GM23338 (cell line): ENCODE data around the gene ASTL. TPM values are rescaled to one million over a fixed set of nuclear protein-coding genes. Genes with fewer than 3 reads are reported as not detected.

ENCODE experiments used
- ATAC-seq: fragments of 200-7000 bp; cut with Tn5 transposase; 3 replicates; pipeline ENCODE4 v1.9.1; 2020
- DNase-seq: peaks from one replicate; pipeline ENCODE4 v3.0.0-alpha.2; 2015; ENCODE audit warnings: low spot score
- H2AFZ ChIP-seq: fragments of 200-600 bp; sonication (generic); 2 replicates; pipeline ENCODE4 v1.8.0; 2016; ENCODE audit warnings: antibody characterized with exemption, mild to moderate bottlenecking, moderate library complexity
- H3F3A ChIP-seq: fragments of 200-600 bp; sonication (generic); replicated peaks from 2 replicates; pipeline ENCODE4 v1.8.0; 2017; ENCODE audit warnings: antibody characterized with exemption, mixed run types, low read depth
- H3K27ac ChIP-seq: fragments of 200-600 bp; sonication (generic); 2 replicates; pipeline ENCODE4 v1.6.1; 2016; ENCODE audit warnings: low read depth
- H3K27me3 ChIP-seq: fragments of 200-600 bp; sonication (generic); 2 replicates; pipeline ENCODE4 v1.8.0; 2016; ENCODE audit warnings: mild to moderate bottlenecking, mixed run types, moderate library complexity; ENCODE audit not compliant: insufficient read depth
- H3K36me3 ChIP-seq: fragments of 200-600 bp; sonication (generic); 2 replicates; pipeline ENCODE4 v1.8.0; 2016; ENCODE audit warnings: mild to moderate bottlenecking; ENCODE audit not compliant: insufficient read depth
- H3K4me1 ChIP-seq: fragments of 200-600 bp; sonication (generic); 2 replicates; pipeline ENCODE4 v1.8.0; 2016; ENCODE audit warnings: mild to moderate bottlenecking, moderate library complexity; ENCODE audit not compliant: insufficient read depth
- H3K4me2 ChIP-seq: fragments of 200-600 bp; sonication (generic); 2 replicates; pipeline ENCODE4 v1.7.1; 2017; ENCODE audit warnings: mixed run types
- H3K4me3 ChIP-seq: fragments of 200-600 bp; sonication (generic); 2 replicates; pipeline ENCODE4 v1.6.1; 2016; ENCODE audit warnings: mixed run types
- H3K79me2 ChIP-seq: fragments of 200-600 bp; sonication (generic); replicated peaks from 2 replicates; pipeline ENCODE4 v1.8.0; 2017; ENCODE audit warnings: mild to moderate bottlenecking; ENCODE audit not compliant: insufficient read depth
- H3K9me2 ChIP-seq: fragments of 200-600 bp; sonication (generic); 2 replicates; pipeline ENCODE4 v1.8.0; 2017; ENCODE audit not compliant: insufficient read depth
- H4K20me1 ChIP-seq: fragments of 200-600 bp; sonication (generic); replicated peaks from 2 replicates; pipeline ENCODE4 v1.8.0; 2017; ENCODE audit warnings: mild to moderate bottlenecking; ENCODE audit not compliant: insufficient read depth
- H3K27ac Mint-ChIP-seq: 2 replicates; pipeline ENCODE4 v1.8.0; 2020; ENCODE audit warnings: inconsistent platforms, mild to moderate bottlenecking, moderate library complexity, mixed read lengths
- H3K27me3 Mint-ChIP-seq: 3 replicates; pipeline ENCODE4 v1.8.0; 2022; ENCODE audit warnings: low read depth, mild to moderate bottlenecking, moderate library complexity, mixed read lengths, inconsistent platforms; ENCODE audit not compliant: insufficient read depth, poor library complexity
- H3K36me3 Mint-ChIP-seq: 3 replicates; pipeline ENCODE4 v1.8.0; 2021; ENCODE audit warnings: low read depth, mild to moderate bottlenecking, inconsistent platforms, moderate library complexity, mixed read lengths
- H3K4me1 Mint-ChIP-seq: 3 replicates; pipeline ENCODE4 v1.8.0; 2020; ENCODE audit warnings: mild to moderate bottlenecking, inconsistent platforms, mixed read lengths
- H3K4me3 Mint-ChIP-seq: 3 replicates; pipeline ENCODE4 v1.8.0; 2021; ENCODE audit warnings: moderate library complexity, mild to moderate bottlenecking, inconsistent platforms, mixed read lengths
- H3K9me3 Mint-ChIP-seq: 3 replicates; pipeline ENCODE4 v1.8.0; 2020; ENCODE audit warnings: moderate library complexity, mild to moderate bottlenecking, inconsistent platforms, mixed read lengths
- CREB1 ChIP-seq: fragments of 250-450 bp; sonication (Bioruptor Pico); IDR thresholded peaks from 2 replicates; pipeline ENCODE4 v1.5.0; 2020; ENCODE audit warnings: low read depth, mild to moderate bottlenecking, moderate library complexity
- CTCF ChIP-seq, 2 experiments: fragments of 200-600 bp in 1 of 2; sonication (generic) in 1 of 2; conservative IDR thresholded peaks; 2 replicates each; pipeline versions ENCODE4 v1.5.1 to v1.6.1; 2016 to 2017; ENCODE audit warnings: antibody characterized with exemption in 2 of 2, low read depth in 2 of 2, mild to moderate bottlenecking in 2 of 2, moderate library complexity in 1 of 2
- ETS1 ChIP-seq: IDR thresholded peaks from 2 replicates; pipeline ENCODE4 v1.6.1; 2016; ENCODE audit warnings: antibody characterized with exemption
- EZH2 ChIP-seq: fragments of 200-600 bp; sonication (generic); IDR thresholded peaks from one replicate; pipeline ENCODE4 v1.8.0; 2017; ENCODE audit warnings: antibody characterized with exemption, mild to moderate bottlenecking, low read depth; ENCODE audit not compliant: unreplicated experiment
- EZH2phosphoT487 ChIP-seq: fragments of 200-600 bp; sonication (generic); IDR thresholded peaks from one replicate; pipeline ENCODE4 v1.8.1; 2018; ENCODE audit warnings: antibody characterized with exemption; ENCODE audit not compliant: unreplicated experiment
- NANOG ChIP-seq: IDR thresholded peaks from 2 replicates; pipeline ENCODE4 v1.6.1; 2016; ENCODE audit warnings: antibody characterized with exemption, borderline replicate concordance
- POLR2AphosphoS5 ChIP-seq: IDR thresholded peaks from 2 replicates; pipeline ENCODE4 v1.6.1; 2016; ENCODE audit warnings: antibody characterized with exemption, low read depth
- REST ChIP-seq: IDR thresholded peaks from one replicate; pipeline ENCODE4 v1.6.1; 2018; ENCODE audit warnings: antibody characterized with exemption; ENCODE audit not compliant: unreplicated experiment
- STAT1 ChIP-seq: IDR thresholded peaks from one replicate; pipeline ENCODE4 v1.6.1; 2016; ENCODE audit warnings: antibody characterized with exemption; ENCODE audit not compliant: unreplicated experiment
- ZNF114 ChIP-seq: fragments of 250-450 bp; sonication (Bioruptor Pico); IDR thresholded peaks from 2 replicates; pipeline ENCODE4 v1.5.0; 2020; ENCODE audit warnings: mild to moderate bottlenecking, moderate library complexity
- ZNF331 ChIP-seq: fragments of 250-450 bp; sonication (Bioruptor Pico); IDR thresholded peaks from 2 replicates; pipeline ENCODE4 v1.5.0; 2020; ENCODE audit warnings: low read depth, mild to moderate bottlenecking, moderate library complexity
- polyA plus RNA-seq: library from polyadenylated mRNA; unstranded; fragments of >200 nt; fragmentation: Nextera tagmentation; extraction: Ambion mirVana; gene quantifications from 2 replicates; pipeline ENCODE4 v1.2.1, GENCODE V29; 2016
- total RNA-seq: library from RNA; depleted of rRNA; stranded (reverse); fragments of >200 nt; shearing (Covaris generic); gene quantifications from 2 replicates; pipeline ENCODE4 v1.2.3, GENCODE V29; 2014

ASTL gene
- total and polyA plus RNA-seq, 2 experiments from 2014 or later = 0.23 TPM; not detected in 1

GRCh38 chr2:96108541-96109360 is 29.6 kb downstream of the ASTL start:
- H3K27ac ChIP-seq = no peak overlapping the region

GRCh38 chr2:96108151-96108540 is 30.2 kb downstream of the ASTL start:
- Mint-ChIP-seq H3K27ac (no peak overlapping the region), H3K9me3 (peaks cover 8% of the 10 kb centered on the region), H3K4me1 (peaks cover 32% of the 10 kb centered on the region), H3K27me3 (peaks cover 15% of the 10 kb centered on the region), H3K4me3 (peak overlapping the region; percentile 52; the same call in 1 of the 3 replicates), H3K36me3 (peaks cover 5% of the 10 kb centered on the region; the same call in 2 of the 3 replicates)
- Histone ChIP-seq H3K4me2 (peak overlapping the region; percentile 79), H3F3A (no peaks in the 10 kb centered on the region), H3K79me2 (no peaks in the 10 kb centered on the region), H3K27ac (no peak overlapping the region), H3K4me1 (peaks cover 20% of the 10 kb centered on the region), H3K4me3 (peak overlapping the region; percentile 34; the same call in 1 of the 2 replicates), H3K9me2 (no peaks in the 10 kb centered on the region), H3K36me3 (no peaks in the 10 kb centered on the region), H2AFZ (peak overlapping the region; percentile 95), H3K27me3 (no peaks in the 10 kb centered on the region), H4K20me1 (no peaks in the 10 kb centered on the region)
- ATAC-seq (peak; percentile 75), DNase-seq (peak; percentile 49)
- TF ChIP-seq ZNF331 (no peak), POLR2AphosphoS5 (no peak), CTCF (conservative IDR thresholded peaks at IDR 0.05; ENCODE audit: low read depth in 2 of 2) (no peak), NANOG (no peak), EZH2 (no peak), STAT1 (no peak), REST (no peak)

More at GRCh38 chr2:96108541-96109360, 29.6 kb downstream of the ASTL start:
- Histone ChIP-seq H3K9me2 (no peaks in the 10 kb centered on the region), H3K79me2 (no peaks in the 10 kb centered on the region), H3K4me3 (peak overlapping the region; percentile 34; the same call in 1 of the 2 replicates), H3F3A (no peaks in the 10 kb centered on the region), H3K36me3 (no peaks in the 10 kb centered on the region), H4K20me1 (no peaks in the 10 kb centered on the region), H3K27me3 (no peaks in the 10 kb centered on the region), H3K4me2 (peak overlapping the region; percentile 79), H3K4me1 (peaks cover 20% of the 10 kb centered on the region), H2AFZ (peak overlapping the region; percentile 95)
- H3K9me3 Mint-ChIP-seq = peaks cover 8% of the 10 kb centered on the region
- H3K36me3 Mint-ChIP-seq = peaks cover 5% of the 10 kb centered on the region; the same call in 2 of the 3 replicates
- DNase-seq (peak; percentile 68), ATAC-seq (peak; percentile 71)
- TF ChIP-seq POLR2AphosphoS5 (peak; percentile 37; the same call in 1 of the 2 replicates), CREB1 (CRISPR knock-in tag) (no peak), NANOG (no peak), EZH2phosphoT487 (no peak), ETS1 (no peak), ZNF331 (no peak), CTCF (conservative IDR thresholded peaks at IDR 0.05; ENCODE audit: low read depth in 2 of 2) (no peak), ZNF114 (no peak)
- H3K4me1 Mint-ChIP-seq = peaks cover 29% of the 10 kb centered on the region
- H3K27ac Mint-ChIP-seq = peak overlapping the region; percentile 65; the same call in 1 of the 2 replicates
- peaks cover 15% of the 10 kb centered on the region for H3K27me3 Mint-ChIP-seq
- H3K4me3 Mint-ChIP-seq = peak overlapping the region; percentile 52
